Measurements from ENCODE around the gene TLL1.

GRCh38 chr4:165877286-165877685 lies 4.2 kb downstream of the TLL1 start:
- no peak for TF ChIP-seq CTCF (conservative IDR thresholded peaks at IDR 0.05 in 1 of 2, IDR thresholded peaks at IDR 0.05 in 1 of 2; ENCODE audit: extremely low read depth in 1 of 2, insufficient read depth in 1 of 2, low read depth in 1 of 2, low read length in 2 of 2)
- no peak for TF ChIP-seq EZH2 (IDR thresholded peaks at IDR 0.05; ENCODE audit: borderline replicate concordance, low read length)
